DMS53 treated with DMSO at 0.1 percent for 48 hours (cell line): ENCODE data around the gene B3GNT8.
"Not testable (repeated sequence)": the region's sequence is repeated elsewhere in the genome, so short reads cannot be mapped to it uniquely, and the experiment has no call there.

ENCODE experiments used
- DNase-seq: peaks from one replicate; lab custom pipeline; 2025; ENCODE audit not compliant: unreplicated experiment; lab: John Stamatoyannopoulos, UW

The B3GNT8 gene

DNA sequence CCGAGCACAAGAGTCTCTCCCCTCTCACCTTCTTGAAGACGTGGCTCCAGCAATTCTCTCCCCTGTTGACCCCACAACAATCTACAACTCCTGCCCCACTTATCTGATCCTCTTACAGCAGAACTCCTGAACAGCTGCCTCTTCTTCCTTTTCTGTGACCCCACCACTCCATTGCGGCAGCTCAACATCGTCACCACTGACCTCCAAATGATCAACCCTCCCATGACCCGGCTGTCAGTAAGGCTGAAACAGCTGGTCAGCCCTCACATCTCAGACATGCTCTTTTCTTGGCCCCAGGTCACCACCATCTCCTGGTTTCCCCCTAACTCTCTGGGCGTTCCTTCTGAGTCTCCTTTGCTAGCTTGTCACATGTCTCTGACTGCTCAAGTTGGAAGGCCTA lies 31.8 kb downstream of the B3GNT8 start:
- DNase-seq, result no peak

DNA sequence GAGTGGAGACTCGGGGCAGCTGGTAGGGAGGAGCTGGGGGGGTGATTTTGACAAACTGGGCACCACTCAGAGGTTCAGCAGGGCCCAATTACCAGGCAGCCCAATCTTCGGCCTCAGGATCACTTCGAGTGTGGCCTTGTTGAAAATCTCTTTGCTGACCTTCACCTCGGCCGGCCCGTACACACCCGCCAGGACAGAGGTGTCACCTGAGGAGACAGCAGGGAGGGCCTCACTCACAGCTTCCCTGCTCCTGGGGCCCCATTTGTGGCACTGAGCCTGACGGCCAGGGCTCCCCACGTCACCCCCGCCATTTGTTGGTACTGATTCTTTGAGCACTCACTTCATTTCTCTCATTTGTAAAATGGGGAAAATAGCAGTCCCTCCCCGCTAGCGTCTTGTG lies 34.4 kb downstream of the B3GNT8 start:
- DNase-seq, result no peak

DNA sequence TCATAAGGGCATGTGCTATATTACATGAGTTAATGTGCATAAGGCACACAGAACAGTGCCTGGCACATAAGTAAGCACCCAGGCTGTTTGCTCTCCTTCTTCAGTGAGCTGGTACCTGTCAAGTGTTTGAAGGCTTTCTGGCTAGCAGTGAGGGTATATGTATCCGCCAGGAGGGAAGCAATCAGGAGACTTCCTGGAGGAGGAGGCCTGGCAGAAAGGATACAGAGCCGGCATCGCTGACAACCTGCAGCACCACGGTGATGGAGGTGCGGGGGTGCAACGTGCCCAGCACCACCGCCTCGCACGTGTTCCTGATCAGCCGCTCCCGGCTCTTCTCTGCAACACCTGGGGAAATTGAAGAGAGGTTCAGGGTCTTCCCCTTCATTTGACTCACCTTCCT lies 35.6 kb downstream of the B3GNT8 start:
- DNase-seq, result no peak

DNA sequence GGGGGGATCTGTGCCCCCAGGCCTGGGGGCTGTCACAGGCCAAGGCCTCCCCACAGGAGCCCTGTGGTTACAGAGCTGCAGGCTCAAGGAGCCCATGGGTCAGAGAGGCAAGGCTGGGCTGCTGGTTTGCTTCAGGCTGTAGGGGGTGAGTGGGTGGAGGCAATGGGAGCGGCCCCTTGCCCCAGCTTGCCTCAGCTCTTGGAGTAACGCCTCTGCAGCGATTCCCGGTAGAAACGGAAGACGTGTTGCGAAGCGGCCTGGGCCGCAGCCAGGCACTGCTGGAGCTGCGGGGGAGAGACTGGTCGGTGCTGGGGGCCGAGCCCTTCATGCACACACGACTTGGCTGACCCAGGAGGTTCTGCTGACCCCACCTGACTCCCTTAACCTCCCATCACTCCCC lies 40.7 kb downstream of the B3GNT8 start:
- DNase-seq, result no peak

DNA sequence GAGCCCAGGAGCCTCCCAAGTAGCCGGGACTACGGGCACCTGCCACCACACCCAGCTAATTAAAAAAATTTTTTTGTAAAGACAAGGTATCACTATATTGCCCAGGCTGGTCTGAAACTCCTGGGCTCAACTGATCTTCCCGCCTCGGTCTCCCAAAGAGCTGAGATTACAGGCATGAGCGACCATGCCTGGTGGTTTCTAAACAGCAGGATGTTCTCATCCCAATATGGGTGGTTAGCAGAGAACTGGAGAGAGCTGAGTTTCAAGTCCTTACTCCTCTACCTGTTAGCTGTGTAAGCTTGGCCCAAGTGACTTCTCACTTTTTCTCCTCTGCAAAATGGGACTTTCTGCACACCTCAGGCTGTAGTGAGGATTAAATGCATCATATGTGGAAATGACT lies 42.8 kb downstream of the B3GNT8 start:
- no peak for DNase-seq

DNA sequence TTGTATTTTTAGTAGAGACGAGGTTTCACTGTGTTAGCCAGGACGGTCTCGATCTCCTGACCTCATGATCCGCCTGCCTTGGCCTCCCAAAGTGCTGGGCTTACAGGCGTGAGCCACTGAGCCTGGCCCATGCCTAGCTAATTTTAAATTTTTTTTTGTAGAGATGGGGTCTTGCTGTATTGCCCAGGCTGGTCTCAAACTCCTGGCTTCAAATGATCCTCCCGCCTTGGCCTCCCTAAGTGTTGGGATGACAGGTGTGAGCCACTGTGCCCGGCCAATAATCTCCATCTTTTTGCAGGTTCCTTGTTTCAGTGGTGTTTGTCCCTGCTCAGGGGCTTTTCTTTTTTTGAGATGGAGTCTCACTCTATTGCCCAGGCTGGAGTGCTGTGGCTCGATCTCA lies 45.6 kb downstream of the B3GNT8 start:
- DNase-seq, result not testable (repeated sequence)

DNA sequence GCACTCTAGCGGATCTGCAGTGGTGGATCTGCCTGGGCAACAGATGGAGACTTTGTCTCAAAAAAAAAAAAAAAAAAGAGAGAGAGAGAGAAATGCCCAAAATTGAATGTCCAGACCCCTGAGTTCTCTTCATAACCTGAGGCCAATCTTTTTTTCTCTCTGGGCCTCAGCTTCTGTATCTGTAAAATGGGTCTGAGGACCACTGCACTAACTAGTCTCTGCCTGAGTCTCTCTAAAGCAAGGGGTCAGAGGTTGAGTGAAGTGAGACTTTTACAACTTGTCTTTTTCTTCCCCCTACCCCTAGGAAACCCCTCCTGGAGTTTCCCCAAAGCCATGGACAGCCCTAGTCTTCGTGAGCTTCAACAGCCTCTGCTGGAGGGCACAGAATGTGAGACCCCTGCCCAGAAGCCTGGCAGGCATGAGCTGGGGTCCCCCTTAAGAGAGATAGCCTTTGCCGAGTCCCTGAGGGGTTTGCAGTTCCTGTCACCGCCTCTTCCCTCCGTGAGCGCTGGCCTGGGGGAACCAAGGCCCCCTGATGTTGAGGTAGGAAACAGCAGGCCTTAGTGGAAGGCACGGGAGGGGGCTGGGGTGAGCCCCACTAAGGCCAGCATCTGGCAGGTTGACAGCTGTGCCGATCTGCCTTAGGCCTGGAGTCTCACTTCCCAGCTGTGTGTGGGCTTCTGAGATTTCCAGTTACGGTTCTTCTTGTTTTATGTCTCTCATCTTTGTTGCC lies 49.0 kb downstream of the B3GNT8 start:
- no peak for DNase-seq

DNA sequence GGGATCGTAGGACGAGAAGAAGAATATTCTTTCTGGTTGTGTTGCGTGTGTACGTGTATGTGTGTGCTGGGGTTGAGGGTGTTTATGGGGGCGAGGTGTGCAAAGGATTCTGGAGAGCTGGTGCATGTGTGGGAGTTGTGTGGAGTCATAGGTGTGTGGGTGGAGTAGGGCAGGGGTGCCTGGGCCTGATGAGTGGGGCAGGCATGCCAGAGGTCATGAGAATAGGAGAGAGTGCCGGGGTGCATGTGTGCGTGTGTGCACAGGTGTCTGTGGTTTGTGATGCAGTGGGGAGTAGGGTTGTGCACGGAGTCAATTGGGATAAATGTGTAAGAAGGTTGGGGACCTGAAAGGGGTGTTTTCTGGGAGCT lies 50.2 kb downstream of the B3GNT8 start:
- no peak for DNase-seq

DNA sequence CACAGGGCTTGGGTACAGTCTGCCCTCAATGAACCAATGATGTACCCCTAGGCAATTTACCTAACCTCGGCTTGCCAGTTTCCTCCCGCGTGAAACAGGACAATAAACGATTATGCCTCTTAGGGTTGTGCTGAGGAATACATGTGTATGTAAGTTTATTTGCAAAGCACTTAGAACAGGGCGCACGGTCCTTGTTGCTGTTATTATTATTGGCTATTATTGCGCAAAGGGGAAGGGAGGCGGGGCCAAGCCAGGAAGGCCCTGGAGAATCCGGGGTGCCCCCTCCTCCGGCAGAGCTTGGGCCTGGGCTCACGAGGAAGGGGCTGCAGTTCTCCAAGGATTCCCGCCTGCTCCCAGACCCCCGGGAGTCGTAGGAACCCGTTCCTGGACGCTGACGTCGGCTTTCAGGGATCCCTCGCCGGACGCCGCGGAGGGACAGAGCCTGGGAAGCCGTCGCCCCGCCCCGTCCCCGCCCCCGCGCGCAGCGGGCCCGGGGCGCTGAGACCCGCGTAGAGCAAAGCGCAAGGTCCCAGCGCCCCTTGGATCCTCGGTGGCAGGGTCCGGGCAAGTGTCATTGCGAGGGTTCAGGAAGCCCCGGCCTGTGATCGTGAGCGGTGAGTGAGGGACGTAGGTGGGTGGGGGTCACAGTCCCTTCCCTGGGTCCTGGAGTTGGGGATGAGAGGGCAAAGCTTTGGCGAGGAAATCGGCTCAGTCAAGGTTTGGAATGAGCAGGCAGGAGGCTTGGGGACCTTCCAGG lies 50.8 kb downstream of the B3GNT8 start, which contains the start of gene TMEM91:
Gene TMEM91, plus strand, starts transcription at position 293 of the 757 bp plus-strand sequence. CDS start 1,777 bp downstream, outside the sequence.
- DNase-seq, result peak; percentile 33
